Measurements from ENCODE around the gene INTS14. TPM values are rescaled to one million over a fixed set of nuclear protein-coding genes. Genes with fewer than 3 reads are reported as not detected.

INTS14 gene
- total and polyA plus RNA-seq, 2 of the 8 experiments (the other 6 are each of a cell fraction or from before 2014, with no cell fraction given), result 33.1 to 33.7 TPM

DNA sequence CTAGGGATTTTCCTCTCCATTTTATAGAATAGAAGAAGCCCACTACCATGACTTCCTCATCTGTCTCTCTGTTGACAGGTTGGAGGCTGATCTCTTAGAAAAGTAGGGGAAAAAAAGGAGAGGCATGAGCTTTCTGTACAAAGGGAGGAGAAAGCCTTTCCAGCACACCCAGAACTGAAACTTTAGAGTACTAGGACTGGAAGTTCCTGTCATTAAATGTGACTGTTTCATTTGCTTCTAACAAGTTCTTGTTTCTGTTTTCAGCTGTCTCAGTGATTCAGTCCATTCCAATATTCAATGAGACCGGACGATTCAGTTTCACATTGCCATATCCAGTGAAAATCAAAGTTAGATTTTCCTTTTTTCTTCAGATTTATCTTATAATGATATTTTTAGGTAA is 39.0 kb downstream of the INTS14 start (continued):
- TF ChIP-seq CTBP2 (IDR thresholded peaks at IDR 0.05; ENCODE audit: borderline replicate concordance, insufficient read depth, insufficient read length, low read length) (no peak), SIN3A (conservative IDR thresholded peaks at IDR 0.05 in 1 of 2, IDR thresholded peaks at IDR 0.05 in 1 of 2; ENCODE audit: low read depth in 1 of 2, low read length in 2 of 2) (no peak), ATF3 (IDR thresholded peaks at IDR 0.05; ENCODE audit: insufficient read depth, low read depth, low read length) (no peak), KDM5A (IDR thresholded peaks at IDR 0.05; ENCODE audit: low read length) (no peak), BRCA1 (IDR thresholded peaks at IDR 0.05; ENCODE audit: low read depth, low read length) (no peak)
